Measurements from ENCODE around the gene DBN1.

DBN1 gene

GRCh38 chr5:177412603-177413233 lies 60.7 kb downstream of the DBN1 start:
- DNase-seq: no peak

GRCh38 chr5:177410575-177410974 lies 62.9 kb downstream of the DBN1 start:
- no peak for DNase-seq

- no peak for DNase-seq
Measured at GRCh38 chr5:177409043-177409801, 64.2 kb downstream of the DBN1 start, which contains the start of gene F12. Gene F12 (minus strand): TSS chr5:177409564. CDS start chr5:177409527, 37 bp downstream.

Measured in anterior cingulate cortex (tissue), 58 donors.